GM12875 (cell line): ENCODE data around the gene MPST.

Experiments used
- H3K4me3 ChIP-seq: one replicate; pipeline ENCODE4 v1.5.1; 2011; ENCODE audit warnings: low read depth, low read length, control low read depth
- CTCF ChIP-seq: IDR thresholded peaks from 2 replicates; pipeline ENCODE4 v1.5.1; 2011; ENCODE audit warnings: low read depth, mild to moderate bottlenecking, control low read depth, inconsistent platforms, low read length, moderate library complexity, borderline replicate concordance; ENCODE audit not compliant: insufficient read depth

MPST gene

GRCh38 chr22:36991206-36991605 is 28.3 kb upstream of the MPST start:
- no peak overlapping the region for H3K4me3 ChIP-seq
- no peak for TF ChIP-seq CTCF

- H3K4me3 ChIP-seq: no peak overlapping the region
- TF ChIP-seq CTCF: no peak
Observed at GRCh38 chr22:36997746-36998145, 21.8 kb upstream of the MPST start.

GRCh38 chr22:36998620-36999351 is 20.8 kb upstream of the MPST start:
- no peak overlapping the region for H3K4me3 ChIP-seq
- 0 out of 2 replicates have a peak, but pooled peaks have one; percentile 9 for TF ChIP-seq CTCF

- no peak for TF ChIP-seq CTCF
- no peak overlapping the region for H3K4me3 ChIP-seq
Observed at GRCh38 chr22:36999463-36999862, 20.1 kb upstream of the MPST start.

- no peak overlapping the region for H3K4me3 ChIP-seq
- no peak for TF ChIP-seq CTCF
Observed at GRCh38 chr22:37000676-37001534, 18.6 kb upstream of the MPST start.

GRCh38 chr22:37001826-37002225 is 17.7 kb upstream of the MPST start:
- no peak overlapping the region for H3K4me3 ChIP-seq
- TF ChIP-seq CTCF: no peak
